GM12801 (cell line): ENCODE results near the gene IGF2.

Source experiments
- TF ChIP-seq, protein P1 (sequence below): IDR thresholded peaks from one replicate; pipeline ENCODE4 v1.5.1; 2011; ENCODE audit warnings: control low read depth; ENCODE audit not compliant: insufficient read length; ENCODE audit errors: extremely low read depth

IGF2 gene, protein sequence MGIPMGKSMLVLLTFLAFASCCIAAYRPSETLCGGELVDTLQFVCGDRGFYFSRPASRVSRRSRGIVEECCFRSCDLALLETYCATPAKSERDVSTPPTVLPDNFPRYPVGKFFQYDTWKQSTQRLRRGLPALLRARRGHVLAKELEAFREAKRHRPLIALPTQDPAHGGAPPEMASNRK

DNA sequence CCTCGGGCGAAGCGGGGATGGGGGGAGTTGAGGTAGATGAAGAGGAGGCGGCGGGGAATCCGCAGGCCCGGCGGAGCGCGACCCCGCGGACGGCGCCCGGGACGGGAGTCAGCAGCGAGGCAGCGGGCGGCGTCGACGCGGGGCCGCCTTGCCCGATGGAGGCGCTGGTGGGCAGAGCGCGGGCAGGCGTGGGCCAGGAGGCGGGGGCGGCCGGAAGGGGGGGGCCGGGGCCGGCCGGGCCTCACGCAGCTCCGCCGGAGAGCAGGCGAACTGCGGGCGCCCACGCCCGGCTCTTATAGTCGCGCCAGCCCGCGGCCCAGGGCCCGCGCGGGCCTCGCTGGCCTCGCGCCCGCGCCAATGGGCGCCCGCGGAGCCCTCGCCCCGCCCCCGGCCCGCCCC lies at the start of gene IGF2:
Gene IGF2, minus strand, starts transcription at position 267 of the 399 bp plus-strand sequence. CDS start 3,866 bp downstream, outside the sequence.
- TF ChIP-seq, protein P1, sequence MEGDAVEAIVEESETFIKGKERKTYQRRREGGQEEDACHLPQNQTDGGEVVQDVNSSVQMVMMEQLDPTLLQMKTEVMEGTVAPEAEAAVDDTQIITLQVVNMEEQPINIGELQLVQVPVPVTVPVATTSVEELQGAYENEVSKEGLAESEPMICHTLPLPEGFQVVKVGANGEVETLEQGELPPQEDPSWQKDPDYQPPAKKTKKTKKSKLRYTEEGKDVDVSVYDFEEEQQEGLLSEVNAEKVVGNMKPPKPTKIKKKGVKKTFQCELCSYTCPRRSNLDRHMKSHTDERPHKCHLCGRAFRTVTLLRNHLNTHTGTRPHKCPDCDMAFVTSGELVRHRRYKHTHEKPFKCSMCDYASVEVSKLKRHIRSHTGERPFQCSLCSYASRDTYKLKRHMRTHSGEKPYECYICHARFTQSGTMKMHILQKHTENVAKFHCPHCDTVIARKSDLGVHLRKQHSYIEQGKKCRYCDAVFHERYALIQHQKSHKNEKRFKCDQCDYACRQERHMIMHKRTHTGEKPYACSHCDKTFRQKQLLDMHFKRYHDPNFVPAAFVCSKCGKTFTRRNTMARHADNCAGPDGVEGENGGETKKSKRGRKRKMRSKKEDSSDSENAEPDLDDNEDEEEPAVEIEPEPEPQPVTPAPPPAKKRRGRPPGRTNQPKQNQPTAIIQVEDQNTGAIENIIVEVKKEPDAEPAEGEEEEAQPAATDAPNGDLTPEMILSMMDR = no peak

DNA sequence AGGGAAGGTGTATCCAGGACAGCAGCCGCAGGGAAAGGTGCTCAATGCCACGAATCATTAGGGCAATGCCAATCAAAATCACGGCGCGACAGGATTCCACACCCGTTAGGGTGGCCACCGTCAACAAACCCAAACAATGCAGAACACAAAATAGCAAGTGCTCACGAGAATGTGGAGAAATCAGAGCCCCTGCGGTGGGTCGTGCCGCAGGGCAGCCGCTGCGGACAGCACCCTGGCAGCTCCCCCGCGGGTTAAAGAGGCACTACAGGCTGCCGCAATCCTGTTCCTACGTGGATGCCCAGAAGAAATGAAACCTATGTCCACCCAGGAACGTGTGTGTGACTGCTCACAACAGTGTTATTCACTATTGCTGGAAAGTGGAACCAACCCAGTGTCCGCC lies 49.6 kb upstream of the IGF2 start:
- TF ChIP-seq, protein P1 = no peak

DNA sequence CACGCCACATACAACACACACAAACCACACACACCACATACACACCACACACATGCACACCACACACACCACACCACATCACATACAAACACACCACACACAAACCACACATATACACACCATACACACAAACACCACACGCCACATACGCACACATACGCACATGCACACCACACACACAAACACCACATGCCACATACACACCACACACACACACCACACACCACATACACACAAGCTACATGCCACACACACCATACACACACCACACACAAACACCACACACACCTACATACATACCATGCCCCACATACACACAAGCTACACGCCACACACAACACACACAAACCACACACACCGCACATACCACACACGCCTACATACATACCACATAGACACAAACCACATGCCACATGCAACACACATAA lies 48.1 kb upstream of the IGF2 start:
- TF ChIP-seq, protein P1 = no peak

DNA sequence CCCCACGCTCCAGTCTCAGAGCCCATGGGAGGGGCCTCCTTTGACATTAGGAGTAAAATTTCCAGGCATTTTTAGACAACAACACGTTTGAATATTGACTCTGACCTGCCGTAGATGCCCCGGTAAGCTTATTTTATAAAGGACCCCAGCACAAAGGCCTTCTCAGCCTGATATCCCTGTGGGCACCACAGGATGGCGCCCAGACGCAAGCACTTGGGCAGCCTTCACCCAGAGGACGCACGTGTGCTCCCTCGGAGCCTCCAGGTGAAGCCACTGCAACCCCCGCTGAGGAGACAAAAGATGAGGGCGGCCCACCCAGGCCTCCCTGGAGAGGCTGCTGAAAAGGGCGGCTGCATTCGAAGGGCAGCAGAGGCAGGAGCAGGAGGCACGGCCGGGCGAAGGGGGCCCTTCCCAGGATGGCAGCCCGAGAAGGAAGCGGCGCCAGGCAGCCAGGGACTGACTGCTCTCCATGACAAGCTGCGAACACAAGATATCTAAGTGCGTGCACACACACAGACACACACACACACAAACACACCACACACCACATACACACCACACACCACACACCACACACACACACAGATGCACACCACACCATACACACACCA lies 47.6 kb upstream of the IGF2 start:
- TF ChIP-seq, protein P1 = no peak

DNA sequence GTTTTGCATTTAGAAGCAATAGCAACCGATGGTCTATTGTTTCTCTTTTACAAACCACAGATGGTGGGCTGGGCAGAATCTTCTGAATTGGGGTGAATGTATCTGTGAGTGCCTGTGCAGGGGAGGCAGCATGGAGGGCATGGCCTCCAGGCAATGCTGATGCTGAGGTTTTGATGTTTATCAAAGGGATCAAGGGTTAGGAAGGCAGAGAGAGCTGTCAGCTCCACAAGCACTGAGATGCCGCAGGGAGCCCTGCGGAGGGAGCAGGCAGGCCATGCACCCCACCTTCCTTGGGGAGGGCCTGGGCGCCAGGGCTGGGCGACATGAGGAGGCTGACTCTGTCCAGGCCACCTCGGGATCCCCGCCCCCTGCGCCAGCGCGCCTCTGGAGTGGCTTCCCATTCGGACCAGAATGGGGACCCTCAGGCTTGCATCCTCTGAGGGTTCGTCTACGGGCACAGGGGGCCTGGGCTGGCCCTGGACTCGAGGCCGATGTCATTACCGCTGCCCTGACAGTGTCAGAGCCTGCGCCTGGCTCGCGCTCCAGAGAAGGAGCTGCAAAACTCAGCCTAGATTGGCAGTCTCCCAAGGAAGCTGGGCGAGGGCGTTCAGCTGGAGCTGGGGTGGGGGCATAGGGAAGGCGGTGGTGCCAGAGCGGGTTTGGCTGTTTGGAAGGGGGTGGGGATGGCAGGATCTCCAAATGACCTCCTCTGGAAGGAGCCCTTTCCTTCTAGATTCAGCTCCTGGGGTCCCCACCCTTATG lies 46.3 kb upstream of the IGF2 start:
- TF ChIP-seq, protein P1 = no peak

DNA sequence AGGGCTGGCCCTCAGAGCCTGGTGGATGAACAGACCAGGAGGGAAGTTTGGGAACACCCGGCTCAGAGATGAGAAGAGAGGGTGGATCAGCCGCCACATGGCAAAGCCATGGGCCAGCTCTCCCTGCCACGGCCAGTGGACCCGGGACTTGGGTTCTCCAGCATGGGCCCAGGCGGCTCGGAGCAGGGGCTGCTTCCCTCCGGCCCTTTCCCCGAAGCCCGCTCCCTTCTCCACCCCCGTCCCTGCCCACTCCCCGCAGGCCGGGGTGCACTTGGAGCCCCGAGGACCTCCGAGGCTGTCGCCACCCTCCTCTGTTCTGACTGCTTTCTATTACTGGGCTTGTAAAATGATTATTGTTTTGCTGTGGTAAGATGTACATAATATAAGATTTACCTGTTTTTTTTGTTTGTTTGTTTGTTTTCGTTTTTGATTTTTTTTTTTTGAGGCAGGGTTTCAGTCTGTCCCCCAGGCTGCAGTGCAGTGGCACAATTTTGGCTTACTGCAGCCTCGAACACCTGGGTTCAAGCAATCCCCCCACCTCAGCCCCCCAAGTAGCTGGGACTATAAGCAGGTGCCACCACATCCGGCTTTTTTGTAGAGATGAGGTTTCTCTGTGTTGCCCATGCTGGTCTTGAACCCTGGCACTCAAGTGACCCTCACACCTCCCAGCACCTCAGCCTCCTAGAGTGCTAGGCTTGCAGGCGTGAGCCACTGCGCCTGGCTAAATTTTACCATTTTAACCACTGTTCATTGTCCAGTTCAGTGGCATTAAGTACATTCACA lies 43.7 kb upstream of the IGF2 start:
- TF ChIP-seq, protein P1 = no peak

DNA sequence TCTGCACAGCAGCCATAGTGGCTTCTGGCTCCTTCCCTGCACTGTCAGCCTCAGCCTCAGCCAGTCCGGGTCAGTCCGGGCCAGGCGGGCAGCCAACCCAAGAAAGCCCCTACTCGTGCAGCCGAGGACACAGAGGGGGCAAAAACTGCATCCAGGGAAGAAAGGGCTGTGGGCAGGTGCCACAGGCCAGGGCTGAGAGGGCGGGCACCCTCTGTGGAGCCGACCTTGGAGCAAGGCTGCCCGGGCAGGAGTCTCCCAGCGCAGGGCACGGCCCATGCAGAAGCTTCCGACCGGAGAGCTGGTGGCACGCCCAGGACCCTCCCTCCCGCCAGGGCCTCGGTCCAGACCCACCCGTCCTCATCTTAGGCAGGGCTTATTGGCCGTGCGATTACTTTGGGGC lies 42.9 kb upstream of the IGF2 start:
- TF ChIP-seq, protein P1 = no peak
